SU-DHL-6 (cell line): ENCODE results near the gene ZFP36.

Experiments
- H2AFZ ChIP-seq: fragments of 200-600 bp; sonication (generic); 2 replicates; pipeline ENCODE4 v1.6.1; 2014; ENCODE audit warnings: low read depth, mild to moderate bottlenecking, moderate library complexity, mixed read lengths, antibody characterized with exemption, low read length; ENCODE audit not compliant: severe bottlenecking
- H3F3A ChIP-seq: fragments of 200-600 bp; shearing (Covaris generic); 2 replicates; pipeline ENCODE4 v1.6.0; 2016; ENCODE audit warnings: antibody characterized with exemption, mild to moderate bottlenecking; ENCODE audit not compliant: insufficient read depth
- H3K27ac ChIP-seq: fragments of 200-600 bp; sonication (generic); 2 replicates; pipeline ENCODE4 v1.5.1; 2016; ENCODE audit warnings: low read depth, mild to moderate bottlenecking, low read length, moderate library complexity, mixed read lengths
- H3K27me3 ChIP-seq: fragments of 200-600 bp; sonication (generic), shearing (Covaris generic); 2 replicates; pipeline ENCODE4 v1.6.0; 2014; ENCODE audit warnings: mild to moderate bottlenecking, low read length
- H3K36me3 ChIP-seq: fragments of 200-600 bp; sonication (generic); 2 replicates; pipeline ENCODE4 v1.6.1; 2014; ENCODE audit warnings: mild to moderate bottlenecking, low read length, mixed read lengths
- H3K4me2 ChIP-seq: fragments of 300-600, 200-600 bp; shearing (Covaris generic), sonication (generic); 2 replicates; pipeline ENCODE4 v1.6.0; 2014; ENCODE audit warnings: low read length, low read depth, mild to moderate bottlenecking; ENCODE audit not compliant: poor library complexity, severe bottlenecking
- H3K4me3 ChIP-seq: fragments of 200-600 bp; sonication (generic); 2 replicates; pipeline ENCODE4 v1.5.1; 2014; ENCODE audit warnings: antibody characterized with exemption, low read length, mild to moderate bottlenecking, mixed read lengths; ENCODE audit not compliant: insufficient read depth, poor library complexity, severe bottlenecking
- H3K79me2 ChIP-seq: fragments of 200-600 bp; sonication (generic); 2 replicates; pipeline ENCODE4 v1.6.1; 2014; ENCODE audit warnings: mild to moderate bottlenecking, low read length, moderate library complexity; ENCODE audit not compliant: insufficient read depth
- H3K9ac ChIP-seq: fragments of 200-600 bp; sonication (generic); 2 replicates; pipeline ENCODE4 v1.7.0; 2014; ENCODE audit warnings: mild to moderate bottlenecking, low read length
- H3K9me2 ChIP-seq: fragments of 200-600 bp; sonication (generic); replicated peaks from 2 replicates; pipeline ENCODE4 v1.6.1; 2014; ENCODE audit warnings: low read length; ENCODE audit not compliant: insufficient read depth
- H3K9me3 ChIP-seq: fragments of 200-600 bp; sonication (generic); 2 replicates; pipeline ENCODE4 v1.6.1; 2014; ENCODE audit warnings: low read length, mixed read lengths; ENCODE audit not compliant: insufficient read depth
- H4K20me1 ChIP-seq: fragments of 200-600 bp; sonication (generic); 2 replicates; pipeline ENCODE4 v1.6.1; 2014; ENCODE audit warnings: low read depth, mild to moderate bottlenecking, antibody characterized with exemption, low read length, moderate library complexity, mixed read lengths
- CTCF ChIP-seq: fragments of 200-600 bp; sonication (generic); IDR thresholded peaks from one replicate; pipeline ENCODE4 v1.5.1; 2017; ENCODE audit warnings: antibody characterized with exemption, mild to moderate bottlenecking, low read length, moderate library complexity; ENCODE audit not compliant: insufficient read depth, poor library complexity, severe bottlenecking
- EZH2phosphoT487 ChIP-seq: fragments of 200-600 bp; sonication (generic), shearing (Covaris generic); conservative IDR thresholded peaks from 2 replicates; pipeline ENCODE4 v1.6.1; 2018; ENCODE audit warnings: mild to moderate bottlenecking, antibody characterized with exemption, low read length, moderate library complexity, mixed read lengths

Gene ZFP36

GRCh38 chr19:39369200-39369599, 37.4 kb upstream of the ZFP36 start:
- Histone ChIP-seq H3K9ac (no peak overlapping the region), H3K27me3 (no peaks in the 10 kb centered on the region), H4K20me1 (no peaks in the 10 kb centered on the region), H3F3A (no peaks in the 10 kb centered on the region), H3K4me3 (no peak overlapping the region), H2AFZ (no peak overlapping the region), H3K27ac (no peak overlapping the region), H3K4me2 (no peak overlapping the region), H3K36me3 (no peaks in the 10 kb centered on the region), H3K9me3 (no peaks in the 10 kb centered on the region), H3K79me2 (no peaks in the 10 kb centered on the region), H3K9me2 (no peaks in the 10 kb centered on the region)
- TF ChIP-seq EZH2phosphoT487 (no peak), CTCF (no peak)

GRCh38 chr19:39370735-39371134, 35.9 kb upstream of the ZFP36 start:
- Histone ChIP-seq H3F3A (no peaks in the 10 kb centered on the region), H2AFZ (no peak overlapping the region), H4K20me1 (no peaks in the 10 kb centered on the region), H3K27ac (no peak overlapping the region), H3K4me2 (no peak overlapping the region), H3K9ac (no peak overlapping the region), H3K9me3 (no peaks in the 10 kb centered on the region), H3K4me3 (no peak overlapping the region), H3K79me2 (no peaks in the 10 kb centered on the region), H3K27me3 (no peaks in the 10 kb centered on the region), H3K36me3 (no peaks in the 10 kb centered on the region), H3K9me2 (no peaks in the 10 kb centered on the region)
- no peak for TF ChIP-seq CTCF

- Histone ChIP-seq H3K27me3 (no peaks in the 10 kb centered on the region), H3K79me2 (no peaks in the 10 kb centered on the region), H3K9me3 (no peaks in the 10 kb centered on the region), H3K9me2 (no peaks in the 10 kb centered on the region), H3K9ac (no peak overlapping the region), H3K27ac (no peak overlapping the region), H3F3A (no peaks in the 10 kb centered on the region), H2AFZ (no peak overlapping the region), H3K4me3 (no peak overlapping the region), H3K4me2 (no peak overlapping the region), H4K20me1 (no peaks in the 10 kb centered on the region), H3K36me3 (no peaks in the 10 kb centered on the region)
- no peak for TF ChIP-seq CTCF
- no peak for TF ChIP-seq EZH2phosphoT487
These were observed 34.4 kb upstream of the ZFP36 start for GRCh38 chr19:39372047-39372802.
